ENCODE measurements around the gene ATF2. TPM values are rescaled to one million over a fixed set of nuclear protein-coding genes. Genes with fewer than 3 reads are reported as not detected.

The ATF2 gene
- total and polyA plus RNA-seq, 11 donors = 11.2 to 41.5 (median 24.8) TPM

- H3K27me3 ChIP-seq = no peaks in the 10 kb centered on the region
- WGBS, 4 donors = 90 to 96% (median 94%) methylated on average over 3 of the region's 3 CpGs
- no peak for DNase-seq
- peaks cover 0 to 3% (median 0%) of the 10 kb centered on the region in 12 donors for H3K4me1 ChIP-seq
- H3K4me3 ChIP-seq = no peak overlapping the region
- TF ChIP-seq POLR2A (IDR thresholded peaks at IDR 0.05) (no peak), CTCF (IDR thresholded peaks at IDR 0.05) (no peak)
- peak overlapping the region in 3 of 12 donors; percentile 26 to 37 (median 31) for H3K27ac ChIP-seq
- intact Hi-C loops (cut with DNase I) = no loop called here
- H3K9me3 ChIP-seq = no peaks in the 10 kb centered on the region
- ATAC-seq = no peak
- H3K36me3 ChIP-seq = no peaks in the 10 kb centered on the region
These were observed 140.2 kb downstream of the ATF2 start for GRCh38 chr2:175027755-175028154.

- Histone ChIP-seq H3K4me1 (peaks cover 0 to 3% (median 0%) of the 10 kb centered on the region in 12 donors), H3K9me3 (no peaks in the 10 kb centered on the region), H3K4me3 (no peak overlapping the region), H3K27ac (no peak overlapping the region), H3K27me3 (no peaks in the 10 kb centered on the region), H3K36me3 (no peaks in the 10 kb centered on the region)
- no peak for TF ChIP-seq POLR2A (IDR thresholded peaks at IDR 0.05)
- TF ChIP-seq CTCF (IDR thresholded peaks at IDR 0.05) = no peak
- intact Hi-C loops (cut with DNase I) = no loop called here
- DNase-seq (no peak), ATAC-seq (no peak)
- WGBS, 4 donors = 95 to 99% (median 96%) methylated on average over 2 of the region's 2 CpGs
These were observed 141.6 kb downstream of the ATF2 start for GRCh38 chr2:175026385-175026784.

- intact Hi-C loops (cut with DNase I) = no loop called here
- WGBS, 4 donors = 95 to 100% (median 98%) methylated on average over 1 of the region's 1 CpG
These were observed 142.1 kb downstream of the ATF2 start for GRCh38 chr2:175025946-175026345.

GRCh38 chr2:175025233-175025632 lies 142.8 kb downstream of the ATF2 start:
- H3K4me3 ChIP-seq = no peak overlapping the region
- intact Hi-C loops (cut with DNase I) = no loop called here
- H3K27me3 ChIP-seq = no peaks in the 10 kb centered on the region
- H3K4me1 ChIP-seq = peaks cover 0 to 3% (median 0%) of the 10 kb centered on the region in 12 donors
- ATAC-seq = no peak
- DNase-seq = no peak
- TF ChIP-seq CTCF (IDR thresholded peaks at IDR 0.05) (no peak), POLR2A (IDR thresholded peaks at IDR 0.05) (no peak)
- no peak overlapping the region for H3K27ac ChIP-seq
- H3K9me3 ChIP-seq = no peaks in the 10 kb centered on the region
- WGBS, 4 donors = 96 to 99% (median 97%) methylated on average over 3 of the region's 3 CpGs
- H3K36me3 ChIP-seq = no peaks in the 10 kb centered on the region

More at GRCh38 chr2:175025946-175026345, 142.1 kb downstream of the ATF2 start:
- no peak for ATAC-seq
- Histone ChIP-seq H3K9me3 (no peaks in the 10 kb centered on the region), H3K36me3 (no peaks in the 10 kb centered on the region), H3K4me3 (no peak overlapping the region), H3K4me1 (peaks cover 0 to 3% (median 0%) of the 10 kb centered on the region in 12 donors), H3K27ac (no peak overlapping the region), H3K27me3 (no peaks in the 10 kb centered on the region)
- no peak for TF ChIP-seq POLR2A (IDR thresholded peaks at IDR 0.05)
- no peak for TF ChIP-seq CTCF (IDR thresholded peaks at IDR 0.05)
- no peak for DNase-seq

All from heart left ventricle (tissue), 16 donors.